B cell (primary cell): ENCODE data around the gene TBX3. TPM values are rescaled to one million over a fixed set of nuclear protein-coding genes. Genes with fewer than 3 reads are reported as not detected.

Experiments used
- ATAC-seq: fragments of 200-7000 bp; cut with Tn5 transposase; one replicate; pipeline ENCODE4 v1.10.0; 2021; ENCODE audit warnings: low read depth, mild to moderate bottlenecking, moderate number of reproducible peaks, moderate library complexity
- CTCF ChIA-PET: fragments of 350-600 bp; sonication (Branson Sonifier 250); formaldehyde crosslinking; loops from one replicate; lab custom pipeline; 2021; ENCODE audit warnings: antibody characterized with exemption, inconsistent platforms; lab: Charles Lee
- POLR2A ChIA-PET: fragments of 350-600 bp; sonication (Branson Sonifier 250); formaldehyde crosslinking; loops from one replicate; lab custom pipeline; 2021; ENCODE audit warnings: antibody characterized with exemption; lab: Charles Lee
- DNase-seq: peaks from one replicate; pipeline ENCODE4 v3.0.0; 2013
- H2AFZ ChIP-seq: 2 replicates; pipeline ENCODE4 v1.6.1; 2012; ENCODE audit warnings: mild to moderate bottlenecking, low read depth, low read length; ENCODE audit not compliant: insufficient read depth, poor library complexity, severe bottlenecking
- H3K27ac ChIP-seq, 2 donors: 1 replicate in 1 of 2; 2 replicates in 1 of 2; pipeline ENCODE4 v1.5.1; 2012 to 2013; ENCODE audit warnings: low read length in 2 of 2, mild to moderate bottlenecking in 2 of 2, moderate library complexity in 1 of 2
- H3K27me3 ChIP-seq, 4 experiments: fragments of 200-600 bp in 1 of 4; sonication (generic) in 1 of 4; replicated peaks in 1 of 4; 1 replicate in 2 of 4; 2 replicates in 2 of 4; pipeline versions ENCODE4 v1.6.1 to v1.7.0; 2013 to 2016; ENCODE audit warnings: low read length in 3 of 4, mild to moderate bottlenecking in 2 of 4, mixed read lengths in 1 of 4, moderate library complexity in 1 of 4; ENCODE audit not compliant: insufficient read depth in 4 of 4, control insufficient read depth in 3 of 4; ENCODE audit errors: control extremely low read depth in 1 of 4
- H3K36me3 ChIP-seq, 2 experiments: replicated peaks in 1 of 2; 1 replicate in 1 of 2; 2 replicates in 1 of 2; pipeline versions ENCODE4 v1.6.1 to v1.7.1; 2013; ENCODE audit warnings: low read length in 1 of 2; ENCODE audit not compliant: insufficient read depth in 2 of 2, control insufficient read depth in 1 of 2; ENCODE audit errors: control extremely low read depth in 1 of 2, extremely low read depth in 1 of 2
- H3K4me1 ChIP-seq, 2 donors: fragments of 200-600 bp in 1 of 2; sonication (generic) in 1 of 2; 1 replicate in 1 of 2; 2 replicates in 1 of 2; pipeline versions ENCODE4 v1.5.1 to v1.6.1; 2013 to 2017; ENCODE audit warnings: low read length in 2 of 2; ENCODE audit not compliant: control insufficient read depth in 2 of 2, insufficient read depth in 2 of 2
- H3K4me2 ChIP-seq: replicated peaks from 2 replicates; pipeline ENCODE3; 2012; ENCODE audit warnings: mild to moderate bottlenecking, low read depth, low read length; ENCODE audit not compliant: poor library complexity, severe bottlenecking
- H3K4me3 ChIP-seq, 5 experiments: fragments of 200-600 bp in 1 of 5; sonication (generic) in 1 of 5; 1 replicate in 3 of 5; 2 replicates in 2 of 5; pipeline versions ENCODE4 v1.5.1 to v1.7.0; 2011 to 2016; ENCODE audit warnings: low read length in 4 of 5, mild to moderate bottlenecking in 4 of 5, low read depth in 2 of 5, control low read depth in 1 of 5, moderate library complexity in 1 of 5; ENCODE audit not compliant: insufficient read depth in 1 of 5; ENCODE audit errors: control extremely low read depth in 1 of 5, extremely low read depth in 1 of 5
- H3K79me2 ChIP-seq: fragments of 200-600 bp; sonication (generic); one replicate; pipeline ENCODE4 v1.6.0; 2016; ENCODE audit warnings: low read length; ENCODE audit not compliant: control insufficient read depth, insufficient read depth
- H3K9ac ChIP-seq: fragments of 200-600 bp; sonication (generic); 2 replicates; pipeline ENCODE4 v1.6.1; 2017; ENCODE audit warnings: mild to moderate bottlenecking, low read length, moderate library complexity
- H3K9me3 ChIP-seq, 3 donors: one replicate each; pipeline versions ENCODE4 v1.6.1 to v1.7.1; 2013; ENCODE audit warnings: low read length in 2 of 3; ENCODE audit not compliant: control insufficient read depth in 2 of 3, insufficient read depth in 1 of 3; ENCODE audit errors: control extremely low read depth in 1 of 3
- H4K20me1 ChIP-seq: 2 replicates; pipeline ENCODE4 v1.6.0; 2012; ENCODE audit warnings: mild to moderate bottlenecking, low read length; ENCODE audit not compliant: insufficient read depth, control insufficient read depth, poor library complexity, severe bottlenecking
- H3K27ac Mint-ChIP-seq: one replicate; pipeline ENCODE4 v1.8.0; 2021; ENCODE audit warnings: mixed read lengths
- H3K27me3 Mint-ChIP-seq: one replicate; pipeline ENCODE4 v1.8.0; 2021; ENCODE audit warnings: mixed read lengths
- H3K4me1 Mint-ChIP-seq: one replicate; pipeline ENCODE4 v1.8.0; 2021; ENCODE audit warnings: mixed read lengths
- H3K4me3 Mint-ChIP-seq: one replicate; pipeline ENCODE4 v1.8.0; 2021; ENCODE audit warnings: mixed read lengths
- H3K9me3 Mint-ChIP-seq: one replicate; pipeline ENCODE4 v1.8.0; 2022; ENCODE audit warnings: mixed read lengths; ENCODE audit not compliant: insufficient read depth
- CTCF ChIP-seq: fragments of 200-600 bp; IDR thresholded peaks from one replicate; pipeline ENCODE4 v1.8.0; 2022; ENCODE audit warnings: antibody characterized with exemption, mild to moderate bottlenecking
- EZH2 ChIP-seq: IDR thresholded peaks from 2 replicates; pipeline ENCODE4 v1.6.1; 2012; ENCODE audit warnings: borderline replicate concordance, low read depth, mild to moderate bottlenecking, moderate library complexity, low read length; ENCODE audit not compliant: insufficient read depth, poor library complexity, severe bottlenecking
- WGBS: methylation state at CpG from one replicate; pipeline ENCODE4 v1.1.5; 2013; ENCODE audit warnings: missing lambda C conversion rate; ENCODE audit not compliant: insufficient coverage; 5-methylcytosine and 5-hydroxymethylcytosine counted together
- intact Hi-C: fragments of 100-400 bp; cut with micrococcal nuclease; formaldehyde crosslinking; loops from one replicate; pipeline ENCODE4 v1.10.0; 2022
- polyA plus RNA-seq: library from polyadenylated mRNA; depleted of rRNA; stranded (reverse); fragments of >200 nt; gene quantifications from 2 replicates; pipeline ENCODE4 v1.2.3, GENCODE V29; 2012
- total RNA-seq, 2 donors: library from RNA; stranded (reverse); fragments of 120-200 nt in 1 of 2; gene quantifications; 1 replicate in 1 of 2; 2 replicates in 1 of 2; pipeline versions ENCODE4 v1.2.3 to v1.2.4, GENCODE V29; 2013 to 2022

The TBX3 gene
- total and polyA plus RNA-seq, 2 donors (not counting 1 experiment from before 2014, with no cell fraction given) = not detected

- Histone ChIP-seq H3K9me3 (peaks cover 0 to 20% (median 0%) of the 10 kb centered on the region in 3 donors), H3K27ac (no peak overlapping the region), H4K20me1 (no peaks in the 10 kb centered on the region), H3K36me3 (no peaks in the 10 kb centered on the region), H3K4me1 (peaks cover 0 to 2% of the 10 kb centered on the region in 2 donors), H3K27me3 (peaks cover 0 to 70% (median 35%) of the 10 kb centered on the region in 4 experiments), H3K79me2 (no peaks in the 10 kb centered on the region), H3K4me2 (no peak overlapping the region), H3K9ac (no peak overlapping the region), H3K4me3 (no peak overlapping the region), H2AFZ (no peak overlapping the region)
- no peak overlapping the region for H3K27ac Mint-ChIP-seq
- peaks cover 82% of the 10 kb centered on the region for H3K27me3 Mint-ChIP-seq
- DNase-seq (no peak), ATAC-seq (no peak)
- no peak for TF ChIP-seq EZH2
- TF ChIP-seq CTCF = no peak
- H3K9me3 Mint-ChIP-seq = no peaks in the 10 kb centered on the region
- ChIA-PET CTCF (no interaction called here), POLR2A (no interaction called here)
- intact Hi-C loops = no loop called here
- 18% methylated on average over 4 of the region's 6 CpGs for WGBS
- no peak overlapping the region for H3K4me3 Mint-ChIP-seq
- no peaks in the 10 kb centered on the region for H3K4me1 Mint-ChIP-seq
Measured at GRCh38 chr12:114698566-114699163, 14.7 kb upstream of the TBX3 start.

- no peak overlapping the region for H3K4me2 ChIP-seq
- no peaks in the 10 kb centered on the region for H3K36me3 ChIP-seq
- peaks cover 0 to 73% (median 37%) of the 10 kb centered on the region in 4 experiments for H3K27me3 ChIP-seq
- H2AFZ ChIP-seq = no peak overlapping the region
- ATAC-seq (no peak), DNase-seq (no peak)
- H3K27ac ChIP-seq = no peak overlapping the region
- H3K4me3 ChIP-seq = no peak overlapping the region
- intact Hi-C loops = no loop called here
- WGBS = 7% methylated on average over 38 of the region's 55 CpGs
- H3K9ac ChIP-seq = no peak overlapping the region
- Mint-ChIP-seq H3K27me3 (peaks cover 80% of the 10 kb centered on the region), H3K27ac (no peak overlapping the region), H3K4me3 (no peak overlapping the region), H3K4me1 (no peaks in the 10 kb centered on the region), H3K9me3 (no peaks in the 10 kb centered on the region)
- ChIA-PET POLR2A (no interaction called here), CTCF (no interaction called here)
- H3K4me1 ChIP-seq = peaks cover 0 to 2% of the 10 kb centered on the region in 2 donors
- peaks cover 0 to 20% (median 0%) of the 10 kb centered on the region in 3 donors for H3K9me3 ChIP-seq
- no peaks in the 10 kb centered on the region for H4K20me1 ChIP-seq
- H3K79me2 ChIP-seq = no peaks in the 10 kb centered on the region
- TF ChIP-seq EZH2 (no peak), CTCF (no peak)
Measured at GRCh38 chr12:114697741-114698565, 14.0 kb upstream of the TBX3 start.
